Activated naive CD8-positive, alpha-beta T cell (primary cell): ENCODE measurements around the gene CCDC28B.

Experiments used
- H3K27ac Mint-ChIP-seq: one replicate; pipeline ENCODE4 v1.8.0; 2021; ENCODE audit warnings: mixed read lengths
- H3K27me3 Mint-ChIP-seq: one replicate; pipeline ENCODE4 v1.8.0; 2021; ENCODE audit warnings: mixed read lengths
- H3K36me3 Mint-ChIP-seq: one replicate; pipeline ENCODE4 v1.8.0; 2021; ENCODE audit warnings: mixed read lengths
- H3K4me1 Mint-ChIP-seq: one replicate; pipeline ENCODE4 v1.8.0; 2021; ENCODE audit warnings: low read depth, mixed read lengths
- H3K4me3 Mint-ChIP-seq: one replicate; pipeline ENCODE4 v1.8.0; 2021; ENCODE audit warnings: mild to moderate bottlenecking, mixed read lengths
- H3K9me3 Mint-ChIP-seq: one replicate; pipeline ENCODE4 v1.8.0; 2021; ENCODE audit warnings: low read depth, mixed read lengths

CCDC28B gene

DNA sequence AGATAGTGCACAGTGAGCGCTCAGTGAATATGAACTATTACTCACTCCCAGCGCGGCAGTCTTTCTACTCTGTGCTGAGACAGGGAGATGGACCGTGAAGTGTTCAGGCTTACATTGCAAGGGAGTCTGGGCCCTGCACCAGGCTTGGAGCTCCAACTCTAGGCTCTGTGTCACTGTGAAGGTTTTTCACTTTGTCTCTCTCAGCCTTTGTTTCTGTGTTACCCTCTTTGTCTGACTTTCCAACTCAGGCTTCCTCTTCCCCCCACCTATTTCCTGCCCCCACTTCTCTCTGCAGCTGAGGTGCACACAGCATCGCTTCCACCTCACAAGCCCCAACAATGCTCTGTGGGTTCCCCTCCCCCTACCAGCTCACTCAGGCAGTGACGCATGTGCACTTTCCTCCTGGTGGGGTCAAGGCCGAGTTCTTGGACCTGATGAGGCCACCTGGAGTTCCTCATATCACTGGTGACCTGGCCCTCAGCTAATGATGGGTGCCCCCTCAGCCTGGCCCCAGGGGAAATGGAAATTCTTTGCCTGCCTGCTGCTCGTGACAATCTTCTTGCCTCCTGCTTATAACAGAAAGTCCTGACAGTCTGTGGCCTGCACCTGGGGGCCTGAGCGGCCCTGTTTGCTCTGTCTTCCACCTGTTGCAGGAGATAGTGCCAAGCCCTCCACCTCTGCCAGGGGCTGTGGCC lies 49.6 kb downstream of the CCDC28B start:
- no peaks in the 10 kb centered on the region for H3K9me3 Mint-ChIP-seq
- H3K36me3 Mint-ChIP-seq = peaks cover 2% of the 10 kb centered on the region
- H3K27me3 Mint-ChIP-seq = no peaks in the 10 kb centered on the region
- peak overlapping the region; percentile 99 for H3K27ac Mint-ChIP-seq
- peaks cover 67% of the 10 kb centered on the region for H3K4me1 Mint-ChIP-seq
- H3K4me3 Mint-ChIP-seq = peak overlapping the region; percentile 100

DNA sequence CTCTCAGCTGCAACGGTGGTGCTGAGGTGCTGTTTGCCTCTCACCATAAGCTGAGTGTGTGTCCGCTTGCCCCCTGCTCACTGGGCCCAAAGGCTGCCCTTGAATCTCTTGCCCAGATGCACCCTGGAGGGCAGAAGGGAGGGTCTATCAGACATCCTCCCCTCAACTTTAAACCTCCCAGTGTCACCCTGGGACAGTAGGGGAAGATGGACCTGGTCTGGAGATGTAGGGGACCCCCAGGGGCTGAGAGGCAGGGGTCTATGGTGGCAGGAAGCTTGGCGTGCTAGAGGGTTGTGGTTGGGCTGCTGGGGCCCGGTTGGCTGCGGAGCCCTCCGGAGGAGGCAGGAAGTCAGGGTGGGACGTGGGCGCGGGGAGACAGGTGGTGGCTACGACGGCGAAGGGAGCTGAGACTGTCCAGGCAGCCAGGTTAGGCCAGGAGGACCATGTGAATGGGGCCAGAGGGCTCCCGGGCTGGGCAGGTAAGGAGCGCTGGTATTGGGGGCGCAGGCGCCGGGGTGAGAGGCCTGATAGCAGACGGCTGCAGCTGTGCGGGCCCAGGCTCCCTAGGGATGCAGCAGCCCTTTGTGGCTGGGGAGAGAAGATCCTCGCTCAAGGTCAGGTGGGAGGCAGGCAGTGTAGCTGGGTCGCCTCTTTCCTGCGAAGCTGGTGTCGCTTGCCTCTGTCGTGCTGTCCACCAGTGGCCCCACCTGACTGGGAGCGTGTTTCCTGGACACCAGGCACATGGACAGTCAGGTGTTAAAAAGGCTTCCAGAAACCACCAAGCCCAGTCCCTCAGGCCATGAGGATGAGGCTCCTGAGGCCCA lies 50.7 kb downstream of the CCDC28B start, which contains the start of gene LCK:
TSS of gene LCK (plus strand) at position 373 of the 824 bp plus-strand sequence. CDS start 23,065 bp downstream, outside the sequence.
- Mint-ChIP-seq H3K4me3 (peak within 1 kb of the TSS; percentile 100), H3K27me3 (no peaks in the 10 kb centered on the region), H3K36me3 (peaks cover 2% of the 10 kb centered on the region), H3K9me3 (no peaks in the 10 kb centered on the region), H3K4me1 (peaks cover 72% of the 10 kb centered on the region), H3K27ac (peak within 1 kb of the TSS; percentile 99)
